Endodermal cell (in vitro differentiated cells): Measurements from ENCODE around the gene SVIP. TPM values are rescaled to one million over a fixed set of nuclear protein-coding genes. Genes with fewer than 3 reads are reported as not detected.

Source experiments
- DNase-seq: peaks from one replicate; pipeline ENCODE4 v3.0.0-alpha.2; 2017
- H3K27ac ChIP-seq: 2 replicates; pipeline ENCODE4 v1.5.1; 2013; ENCODE audit warnings: mild to moderate bottlenecking, low read depth, low read length, moderate library complexity
- H3K27me3 ChIP-seq: 2 replicates; pipeline ENCODE4 v1.6.1; 2013; ENCODE audit warnings: mild to moderate bottlenecking, low read length, moderate library complexity; ENCODE audit not compliant: insufficient read depth, control insufficient read depth, poor library complexity, severe bottlenecking
- H3K36me3 ChIP-seq: 2 replicates; pipeline ENCODE4 v1.7.0; 2013; ENCODE audit warnings: mild to moderate bottlenecking, low read length, moderate library complexity; ENCODE audit not compliant: control insufficient read depth, insufficient read depth
- H3K4me1 ChIP-seq: one replicate; pipeline ENCODE4 v1.7.0; 2013; ENCODE audit warnings: low read length; ENCODE audit not compliant: control insufficient read depth, insufficient read depth
- H3K4me3 ChIP-seq: 2 replicates; pipeline ENCODE4 v1.5.1; 2013; ENCODE audit warnings: mild to moderate bottlenecking, low read length, moderate library complexity
- H3K9ac ChIP-seq: 2 replicates; pipeline ENCODE4 v1.6.1; 2013; ENCODE audit warnings: mild to moderate bottlenecking, low read length, moderate library complexity; ENCODE audit not compliant: poor library complexity, severe bottlenecking; ENCODE audit errors: extremely low read depth
- H3K9me3 ChIP-seq: 2 replicates; pipeline ENCODE4 v1.6.1; 2013; ENCODE audit warnings: mild to moderate bottlenecking, low read length, moderate library complexity; ENCODE audit not compliant: control insufficient read depth
- H3K27ac Mint-ChIP-seq: 2 replicates; pipeline ENCODE4 v1.8.0; 2020; ENCODE audit warnings: mixed read lengths
- H3K27me3 Mint-ChIP-seq: 2 replicates; pipeline ENCODE4 v1.8.0; 2021; ENCODE audit warnings: mild to moderate bottlenecking, mixed read lengths; ENCODE audit not compliant: insufficient read depth
- H3K36me3 Mint-ChIP-seq: 2 replicates; pipeline ENCODE4 v1.8.0; 2020; ENCODE audit warnings: low read depth, mixed read lengths
- H3K4me1 Mint-ChIP-seq: 2 replicates; pipeline ENCODE4 v1.8.0; 2020; ENCODE audit warnings: mixed read lengths
- H3K4me3 Mint-ChIP-seq: 2 replicates; pipeline ENCODE4 v1.8.0; 2020; ENCODE audit warnings: mild to moderate bottlenecking, moderate library complexity, mixed read lengths
- H3K9me3 Mint-ChIP-seq: 2 replicates; pipeline ENCODE4 v1.8.0; 2020; ENCODE audit warnings: mild to moderate bottlenecking, mixed read lengths
- WGBS, 2 experiments: methylation state at CpG; one replicate each; pipeline versions ENCODE4 v1.1.5 to v1.1.7; 2013; ENCODE audit warnings: missing lambda C conversion rate in 2 of 2, mixed read lengths in 1 of 2; ENCODE audit not compliant: insufficient coverage in 1 of 2, insufficient read length in 1 of 2; 5-methylcytosine and 5-hydroxymethylcytosine counted together
- total RNA-seq, 2 donors: library from RNA; stranded (reverse); fragmentation: NEBNext Ultra II Directional in 1 of 2; extraction: Animal tissue kit (Norgen Biotek cat#: 25700) in 1 of 2; gene quantifications; 2 replicates in 1 of 2; 3 replicates in 1 of 2; pipeline ENCODE4 v1.2.1, GENCODE V29; 2021
- TF ChIP-seq, protein P1 (sequence below): fragments of 200-600 bp; sonication (generic); conservative IDR thresholded peaks from 2 replicates; pipeline ENCODE4 v1.5.0; 2021; ENCODE audit warnings: antibody characterized with exemption, mild to moderate bottlenecking

Gene SVIP
- total RNA-seq, 2 donors from 2014 or later = 9.8 to 22.6 TPM

- Mint-ChIP-seq H3K4me1 (no peaks in the 10 kb centered on the region), H3K27me3 (no peaks in the 10 kb centered on the region), H3K36me3 (no peaks in the 10 kb centered on the region), H3K27ac (no peak overlapping the region), H3K4me3 (no peak overlapping the region), H3K9me3 (no peaks in the 10 kb centered on the region)
- 100% methylated on average over 2 of the region's 2 CpGs; no CpG with 5 or more reads in 1 of the 2 experiments for WGBS, 2 experiments
- H3K9ac ChIP-seq = no peak overlapping the region
- no peak for DNase-seq
- TF ChIP-seq, protein P1, sequence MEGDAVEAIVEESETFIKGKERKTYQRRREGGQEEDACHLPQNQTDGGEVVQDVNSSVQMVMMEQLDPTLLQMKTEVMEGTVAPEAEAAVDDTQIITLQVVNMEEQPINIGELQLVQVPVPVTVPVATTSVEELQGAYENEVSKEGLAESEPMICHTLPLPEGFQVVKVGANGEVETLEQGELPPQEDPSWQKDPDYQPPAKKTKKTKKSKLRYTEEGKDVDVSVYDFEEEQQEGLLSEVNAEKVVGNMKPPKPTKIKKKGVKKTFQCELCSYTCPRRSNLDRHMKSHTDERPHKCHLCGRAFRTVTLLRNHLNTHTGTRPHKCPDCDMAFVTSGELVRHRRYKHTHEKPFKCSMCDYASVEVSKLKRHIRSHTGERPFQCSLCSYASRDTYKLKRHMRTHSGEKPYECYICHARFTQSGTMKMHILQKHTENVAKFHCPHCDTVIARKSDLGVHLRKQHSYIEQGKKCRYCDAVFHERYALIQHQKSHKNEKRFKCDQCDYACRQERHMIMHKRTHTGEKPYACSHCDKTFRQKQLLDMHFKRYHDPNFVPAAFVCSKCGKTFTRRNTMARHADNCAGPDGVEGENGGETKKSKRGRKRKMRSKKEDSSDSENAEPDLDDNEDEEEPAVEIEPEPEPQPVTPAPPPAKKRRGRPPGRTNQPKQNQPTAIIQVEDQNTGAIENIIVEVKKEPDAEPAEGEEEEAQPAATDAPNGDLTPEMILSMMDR = no peak
- H3K36me3 ChIP-seq = no peaks in the 10 kb centered on the region
- no peaks in the 10 kb centered on the region for H3K27me3 ChIP-seq
- H3K27ac ChIP-seq = no peak overlapping the region
- H3K4me3 ChIP-seq = no peak overlapping the region
- no peaks in the 10 kb centered on the region for H3K9me3 ChIP-seq
- H3K4me1 ChIP-seq = no peaks in the 10 kb centered on the region
Observed at GRCh38 chr11:22822203-22822602, 7.4 kb downstream of the SVIP start.

GRCh38 chr11:22809893-22810292 is 19.7 kb downstream of the SVIP start:
- H3K4me3 ChIP-seq = no peak overlapping the region
- TF ChIP-seq, protein P1 = no peak
- WGBS, 2 experiments = 90% methylated on average over 3 of the region's 3 CpGs; no CpG with 5 or more reads in 1 of the 2 experiments
- no peaks in the 10 kb centered on the region for H3K36me3 ChIP-seq
- no peak for DNase-seq
- peaks cover 4% of the 10 kb centered on the region for H3K36me3 Mint-ChIP-seq
- H3K9ac ChIP-seq = no peak overlapping the region
- no peak overlapping the region for H3K27ac ChIP-seq
- no peaks in the 10 kb centered on the region for H3K4me1 Mint-ChIP-seq
- H3K27ac Mint-ChIP-seq = no peak overlapping the region
- H3K27me3 Mint-ChIP-seq = peaks cover 11% of the 10 kb centered on the region
- H3K9me3 Mint-ChIP-seq = peaks cover 16% of the 10 kb centered on the region
- H3K4me3 Mint-ChIP-seq = no peak overlapping the region
- peaks cover 34% of the 10 kb centered on the region for H3K27me3 ChIP-seq
- H3K9me3 ChIP-seq = peaks cover 13% of the 10 kb centered on the region
- no peaks in the 10 kb centered on the region for H3K4me1 ChIP-seq

- H3K9me3 Mint-ChIP-seq = peaks cover 16% of the 10 kb centered on the region
- Histone ChIP-seq H3K27me3 (peaks cover 46% of the 10 kb centered on the region), H3K36me3 (no peaks in the 10 kb centered on the region), H3K4me3 (no peak overlapping the region), H3K9me3 (peaks cover 13% of the 10 kb centered on the region), H3K9ac (no peak overlapping the region), H3K27ac (no peak overlapping the region), H3K4me1 (no peaks in the 10 kb centered on the region)
- peaks cover 11% of the 10 kb centered on the region for H3K27me3 Mint-ChIP-seq
- H3K36me3 Mint-ChIP-seq = peaks cover 4% of the 10 kb centered on the region
- H3K4me3 Mint-ChIP-seq = no peak overlapping the region
- WGBS, 2 experiments = 92 to 100% methylated on average over 3 of the region's 3 CpGs
- H3K27ac Mint-ChIP-seq = no peak overlapping the region
- TF ChIP-seq, protein P1 = no peak
- H3K4me1 Mint-ChIP-seq = no peaks in the 10 kb centered on the region
- DNase-seq = no peak
Observed at GRCh38 chr11:22808571-22809197, 20.9 kb downstream of the SVIP start.
